WTC11 (cell line): ENCODE measurements around the gene IGLL5. TPM values are rescaled to one million over a fixed set of nuclear protein-coding genes. Genes with fewer than 3 reads are reported as not detected.

Experiments used
- ATAC-seq: fragments of 200-7000 bp; cut with Tn5 transposase; 2 replicates; pipeline ENCODE4 v1.10.0; 2021; ENCODE audit warnings: mild to moderate bottlenecking, moderate library complexity
- CTCF ChIA-PET: fragments of 300-600 bp; sonication (Branson Sonifier 250); formaldehyde crosslinking; loops from one replicate; lab custom pipeline; 2021; ENCODE audit warnings: antibody characterized with exemption; lab: Charles Lee
- POLR2A ChIA-PET: fragments of 350-600 bp; sonication (Branson Sonifier 250); formaldehyde crosslinking; loops from one replicate; lab custom pipeline; 2021; ENCODE audit warnings: antibody characterized with exemption; lab: Charles Lee
- DNase-seq: peaks from one replicate; pipeline ENCODE4 v3.0.0; 2021; ENCODE audit warnings: low spot score
- H3K27ac Mint-ChIP-seq: 2 replicates; pipeline ENCODE4 v1.8.0; 2021; ENCODE audit warnings: mixed read lengths
- H3K27me3 Mint-ChIP-seq: 2 replicates; pipeline ENCODE4 v1.8.0; 2021; ENCODE audit warnings: low read depth, mild to moderate bottlenecking, moderate library complexity, mixed read lengths
- H3K36me3 Mint-ChIP-seq: 2 replicates; pipeline ENCODE4 v1.8.0; 2021; ENCODE audit warnings: mixed read lengths
- H3K4me1 Mint-ChIP-seq: 2 replicates; pipeline ENCODE4 v1.8.0; 2022; ENCODE audit warnings: mixed read lengths
- H3K4me3 Mint-ChIP-seq: 2 replicates; pipeline ENCODE4 v1.8.0; 2021; ENCODE audit warnings: mild to moderate bottlenecking, moderate library complexity, mixed read lengths
- H3K9me3 Mint-ChIP-seq: 2 replicates; pipeline ENCODE4 v1.8.0; 2021; ENCODE audit warnings: mixed read lengths
- CBFB ChIP-seq: sonication (generic); formaldehyde crosslinking; IDR thresholded peaks from 2 replicates; pipeline ENCODE4 v1.8.1; 2022; ENCODE audit warnings: mild to moderate bottlenecking, low read depth, missing genetic modification reagents
- CREB1 ChIP-seq: sonication (generic); formaldehyde crosslinking; IDR thresholded peaks from 2 replicates; pipeline ENCODE4 v1.8.0; 2023; ENCODE audit warnings: mild to moderate bottlenecking, missing genetic modification reagents
- CREM ChIP-seq: sonication (generic); formaldehyde crosslinking; IDR thresholded peaks from 2 replicates; pipeline ENCODE4 v1.8.1; 2022; ENCODE audit warnings: mild to moderate bottlenecking, missing genetic modification reagents, moderate library complexity
- ETV6 ChIP-seq: sonication (generic); formaldehyde crosslinking; IDR thresholded peaks from 2 replicates; pipeline ENCODE4 v1.8.1; 2022; ENCODE audit warnings: mild to moderate bottlenecking, missing genetic modification reagents
- FOXK1 ChIP-seq: sonication (generic); formaldehyde crosslinking; IDR thresholded peaks from 2 replicates; pipeline ENCODE4 v1.8.0; 2022; ENCODE audit warnings: mild to moderate bottlenecking, moderate library complexity, missing genetic modification reagents
- MYBL2 ChIP-seq: sonication (generic); formaldehyde crosslinking; IDR thresholded peaks from 2 replicates; pipeline ENCODE4 v1.8.1; 2023; ENCODE audit warnings: mild to moderate bottlenecking, moderate library complexity, missing genetic modification reagents
- ZNF121 ChIP-seq: sonication (generic); formaldehyde crosslinking; IDR thresholded peaks from 2 replicates; pipeline ENCODE4 v1.8.0; 2023; ENCODE audit warnings: missing genetic modification reagents
- total RNA-seq: library from RNA; stranded (reverse); gene quantifications from 3 replicates; pipeline ENCODE4 v1.2.3, GENCODE V29; 2021
- TF ChIP-seq, protein P1 (sequence below): sonication (generic); formaldehyde crosslinking; IDR thresholded peaks from 2 replicates; pipeline ENCODE4 v1.8.0; 2023; ENCODE audit warnings: missing genetic modification reagents, mild to moderate bottlenecking, borderline replicate concordance
- TF ChIP-seq, protein P2 (sequence below): sonication (generic); formaldehyde crosslinking; IDR thresholded peaks from 2 replicates; pipeline ENCODE4 v1.8.1; 2023; ENCODE audit warnings: mild to moderate bottlenecking, missing genetic modification reagents, moderate library complexity
- TF ChIP-seq, protein P3 (sequence below): sonication (generic); formaldehyde crosslinking; IDR thresholded peaks from 2 replicates; pipeline ENCODE4 v1.8.0; 2023; ENCODE audit warnings: mild to moderate bottlenecking, missing genetic modification reagents
- TF ChIP-seq, protein P4 (sequence below): sonication (generic); formaldehyde crosslinking; IDR thresholded peaks from 2 replicates; pipeline ENCODE4 v1.8.1; 2023; ENCODE audit warnings: mild to moderate bottlenecking, missing genetic modification reagents, borderline replicate concordance
- TF ChIP-seq, protein P5 (sequence below): sonication (generic); formaldehyde crosslinking; IDR thresholded peaks from 2 replicates; pipeline ENCODE4 v1.8.0; 2022; ENCODE audit warnings: missing genetic modification reagents

IGLL5 gene
- total RNA-seq, 1 experiment from 2014 or later = not detected

DNA sequence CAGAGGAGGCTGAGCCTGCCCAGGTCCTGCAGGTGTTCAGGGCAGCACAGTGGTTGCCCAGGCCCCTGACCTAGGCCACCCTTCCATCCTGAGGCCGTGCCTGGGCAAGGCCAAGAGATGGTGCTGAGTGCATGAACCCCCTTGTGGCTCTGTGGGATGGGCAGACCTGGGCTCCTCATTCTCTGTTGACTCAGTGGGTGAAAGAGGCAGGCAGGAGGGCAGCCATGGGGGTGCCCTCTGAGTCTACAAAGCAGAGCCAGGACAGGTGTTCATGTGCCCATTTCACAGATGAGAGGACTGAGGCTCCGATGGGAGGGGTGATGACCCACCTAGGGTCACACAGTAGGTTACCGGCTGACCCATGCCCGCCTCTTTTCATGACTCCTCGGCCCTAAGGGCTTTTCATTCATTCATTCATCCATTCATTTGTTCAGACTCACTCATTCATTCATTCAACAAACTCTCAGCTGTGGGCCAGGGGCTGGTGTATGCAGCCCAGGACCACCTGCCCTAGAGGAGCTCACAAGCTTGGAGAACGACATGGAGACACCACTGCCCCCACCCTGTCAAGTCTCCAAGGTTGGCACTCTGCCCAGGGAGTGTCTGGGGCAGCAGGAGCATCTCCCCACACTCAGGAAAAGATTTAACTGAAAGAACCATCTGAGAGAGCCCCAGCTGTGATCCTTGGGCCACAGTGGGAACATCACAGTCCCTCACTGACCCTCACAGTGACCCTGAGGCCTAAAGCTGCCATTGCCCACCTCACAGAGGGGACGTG, 40.5 kb downstream of the IGLL5 start (continued):
- TF ChIP-seq, protein P1, sequence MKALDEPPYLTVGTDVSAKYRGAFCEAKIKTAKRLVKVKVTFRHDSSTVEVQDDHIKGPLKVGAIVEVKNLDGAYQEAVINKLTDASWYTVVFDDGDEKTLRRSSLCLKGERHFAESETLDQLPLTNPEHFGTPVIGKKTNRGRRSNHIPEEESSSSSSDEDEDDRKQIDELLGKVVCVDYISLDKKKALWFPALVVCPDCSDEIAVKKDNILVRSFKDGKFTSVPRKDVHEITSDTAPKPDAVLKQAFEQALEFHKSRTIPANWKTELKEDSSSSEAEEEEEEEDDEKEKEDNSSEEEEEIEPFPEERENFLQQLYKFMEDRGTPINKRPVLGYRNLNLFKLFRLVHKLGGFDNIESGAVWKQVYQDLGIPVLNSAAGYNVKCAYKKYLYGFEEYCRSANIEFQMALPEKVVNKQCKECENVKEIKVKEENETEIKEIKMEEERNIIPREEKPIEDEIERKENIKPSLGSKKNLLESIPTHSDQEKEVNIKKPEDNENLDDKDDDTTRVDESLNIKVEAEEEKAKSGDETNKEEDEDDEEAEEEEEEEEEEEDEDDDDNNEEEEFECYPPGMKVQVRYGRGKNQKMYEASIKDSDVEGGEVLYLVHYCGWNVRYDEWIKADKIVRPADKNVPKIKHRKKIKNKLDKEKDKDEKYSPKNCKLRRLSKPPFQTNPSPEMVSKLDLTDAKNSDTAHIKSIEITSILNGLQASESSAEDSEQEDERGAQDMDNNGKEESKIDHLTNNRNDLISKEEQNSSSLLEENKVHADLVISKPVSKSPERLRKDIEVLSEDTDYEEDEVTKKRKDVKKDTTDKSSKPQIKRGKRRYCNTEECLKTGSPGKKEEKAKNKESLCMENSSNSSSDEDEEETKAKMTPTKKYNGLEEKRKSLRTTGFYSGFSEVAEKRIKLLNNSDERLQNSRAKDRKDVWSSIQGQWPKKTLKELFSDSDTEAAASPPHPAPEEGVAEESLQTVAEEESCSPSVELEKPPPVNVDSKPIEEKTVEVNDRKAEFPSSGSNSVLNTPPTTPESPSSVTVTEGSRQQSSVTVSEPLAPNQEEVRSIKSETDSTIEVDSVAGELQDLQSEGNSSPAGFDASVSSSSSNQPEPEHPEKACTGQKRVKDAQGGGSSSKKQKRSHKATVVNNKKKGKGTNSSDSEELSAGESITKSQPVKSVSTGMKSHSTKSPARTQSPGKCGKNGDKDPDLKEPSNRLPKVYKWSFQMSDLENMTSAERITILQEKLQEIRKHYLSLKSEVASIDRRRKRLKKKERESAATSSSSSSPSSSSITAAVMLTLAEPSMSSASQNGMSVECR (CRISPR knock-in tag) = no peak
- TF ChIP-seq, protein P2, sequence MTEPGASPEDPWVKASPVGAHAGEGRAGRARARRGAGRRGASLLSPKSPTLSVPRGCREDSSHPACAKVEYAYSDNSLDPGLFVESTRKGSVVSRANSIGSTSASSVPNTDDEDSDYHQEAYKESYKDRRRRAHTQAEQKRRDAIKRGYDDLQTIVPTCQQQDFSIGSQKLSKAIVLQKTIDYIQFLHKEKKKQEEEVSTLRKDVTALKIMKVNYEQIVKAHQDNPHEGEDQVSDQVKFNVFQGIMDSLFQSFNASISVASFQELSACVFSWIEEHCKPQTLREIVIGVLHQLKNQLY (CRISPR knock-in tag) = no peak
- TF ChIP-seq MYBL2 (no peak), CREM (CRISPR knock-in tag) (no peak)

DNA sequence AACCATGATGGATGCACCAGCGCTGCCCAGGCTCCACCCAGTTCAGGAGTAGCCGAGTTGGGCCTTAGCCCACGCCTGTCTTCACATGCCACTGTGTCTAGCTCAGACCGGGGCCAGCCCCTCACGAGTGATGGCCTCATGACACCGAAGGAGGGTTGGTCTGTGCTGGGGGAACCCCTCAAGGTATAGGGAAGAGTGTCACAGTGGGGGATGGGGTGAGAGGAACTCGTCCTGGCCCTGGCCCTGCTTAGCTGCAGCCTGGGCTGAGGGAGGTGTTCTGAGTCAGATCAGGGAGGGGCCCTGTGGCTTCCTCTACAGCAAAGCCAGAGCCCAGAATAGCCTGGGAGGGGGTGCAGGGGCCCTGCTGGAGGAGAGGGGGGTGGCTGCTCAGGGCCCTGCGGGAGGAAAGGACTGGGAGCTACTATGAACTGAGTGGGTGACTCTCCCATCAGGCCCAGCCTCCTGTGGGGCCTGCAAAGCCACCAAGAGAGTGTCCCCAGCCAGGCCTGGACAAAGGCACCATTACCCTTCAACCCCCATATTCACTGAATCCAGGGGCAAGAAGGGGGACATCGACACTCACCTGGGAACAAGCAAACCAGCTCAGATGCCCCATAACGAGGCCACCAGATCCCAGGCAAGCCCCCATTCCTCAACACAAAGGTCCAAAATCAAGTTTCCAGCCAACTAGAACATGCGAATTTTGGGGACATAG, 41.2 kb downstream of the IGLL5 start:
- H3K9me3 Mint-ChIP-seq = no peaks in the 10 kb centered on the region
- ChIA-PET POLR2A (no interaction called here), CTCF (interaction anchor here (0.7 to 4.7 kb wide), 7 partner anchors 14 to 228 kb away, joined by 3 to 26 read pairs (median 4); no protein-coding TSS in a partner anchor)
- H3K36me3 Mint-ChIP-seq = no peaks in the 10 kb centered on the region
- ATAC-seq (no peak), DNase-seq (no peak)
- H3K27me3 Mint-ChIP-seq = peaks cover 50% of the 10 kb centered on the region
- H3K27ac Mint-ChIP-seq = no peak overlapping the region
- H3K4me1 Mint-ChIP-seq = peaks cover 23% of the 10 kb centered on the region
- no peak for TF ChIP-seq ZNF121 (CRISPR knock-in tag)
- TF ChIP-seq, protein P2 (CRISPR knock-in tag) = no peak
- TF ChIP-seq, protein P3, sequence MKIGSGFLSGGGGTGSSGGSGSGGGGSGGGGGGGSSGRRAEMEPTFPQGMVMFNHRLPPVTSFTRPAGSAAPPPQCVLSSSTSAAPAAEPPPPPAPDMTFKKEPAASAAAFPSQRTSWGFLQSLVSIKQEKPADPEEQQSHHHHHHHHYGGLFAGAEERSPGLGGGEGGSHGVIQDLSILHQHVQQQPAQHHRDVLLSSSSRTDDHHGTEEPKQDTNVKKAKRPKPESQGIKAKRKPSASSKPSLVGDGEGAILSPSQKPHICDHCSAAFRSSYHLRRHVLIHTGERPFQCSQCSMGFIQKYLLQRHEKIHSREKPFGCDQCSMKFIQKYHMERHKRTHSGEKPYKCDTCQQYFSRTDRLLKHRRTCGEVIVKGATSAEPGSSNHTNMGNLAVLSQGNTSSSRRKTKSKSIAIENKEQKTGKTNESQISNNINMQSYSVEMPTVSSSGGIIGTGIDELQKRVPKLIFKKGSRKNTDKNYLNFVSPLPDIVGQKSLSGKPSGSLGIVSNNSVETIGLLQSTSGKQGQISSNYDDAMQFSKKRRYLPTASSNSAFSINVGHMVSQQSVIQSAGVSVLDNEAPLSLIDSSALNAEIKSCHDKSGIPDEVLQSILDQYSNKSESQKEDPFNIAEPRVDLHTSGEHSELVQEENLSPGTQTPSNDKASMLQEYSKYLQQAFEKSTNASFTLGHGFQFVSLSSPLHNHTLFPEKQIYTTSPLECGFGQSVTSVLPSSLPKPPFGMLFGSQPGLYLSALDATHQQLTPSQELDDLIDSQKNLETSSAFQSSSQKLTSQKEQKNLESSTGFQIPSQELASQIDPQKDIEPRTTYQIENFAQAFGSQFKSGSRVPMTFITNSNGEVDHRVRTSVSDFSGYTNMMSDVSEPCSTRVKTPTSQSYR (CRISPR knock-in tag) = no peak
- no peak for TF ChIP-seq CREB1 (CRISPR knock-in tag)
- no peak overlapping the region for H3K4me3 Mint-ChIP-seq

DNA sequence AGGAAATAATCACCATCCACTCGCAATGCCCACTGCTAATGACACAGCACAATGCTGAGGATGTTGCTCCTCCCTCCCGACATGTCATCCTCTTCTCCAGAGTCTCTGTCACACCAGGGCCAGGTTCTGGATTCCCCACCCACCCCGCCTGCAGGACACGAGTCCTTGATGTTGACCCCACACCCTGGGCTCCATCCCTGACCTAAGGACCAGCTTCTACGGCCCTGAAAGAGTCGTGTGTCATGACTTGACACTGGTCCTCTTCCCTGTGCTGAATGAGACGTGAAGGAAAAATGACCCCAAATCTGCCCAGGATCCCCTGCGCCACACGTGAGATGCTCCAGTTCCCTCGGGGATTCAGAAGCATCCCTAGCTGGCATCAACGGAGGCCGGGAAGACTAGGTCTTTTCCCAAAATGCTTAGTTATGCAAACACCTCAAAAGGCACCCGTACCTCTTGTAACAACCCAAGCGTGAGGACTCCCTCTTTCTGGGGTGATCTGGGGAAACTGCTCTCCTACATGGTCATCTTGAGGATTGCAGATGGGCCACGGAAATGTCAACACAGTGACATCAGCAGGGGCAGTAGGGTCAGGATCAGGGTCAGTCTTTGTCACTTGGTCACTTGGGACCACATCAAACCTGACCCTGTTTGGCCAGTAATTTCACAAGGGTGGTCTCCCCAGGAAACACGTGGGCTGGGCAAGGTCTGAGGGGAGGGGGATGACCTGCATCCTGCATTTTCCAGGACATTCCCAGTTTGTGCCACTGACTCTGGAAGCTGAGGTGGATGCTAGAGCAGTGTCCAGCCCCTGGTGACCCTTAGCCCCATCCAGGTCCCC, 42.0 kb downstream of the IGLL5 start:
- Mint-ChIP-seq H3K4me1 (peaks cover 23% of the 10 kb centered on the region), H3K27me3 (peaks cover 47% of the 10 kb centered on the region), H3K27ac (no peak overlapping the region), H3K9me3 (no peaks in the 10 kb centered on the region), H3K4me3 (no peak overlapping the region), H3K36me3 (no peaks in the 10 kb centered on the region)
- DNase-seq = no peak
- no peak for ATAC-seq
- ChIA-PET CTCF (interaction anchor here (0.7 to 4.7 kb wide), 5 partner anchors 13 to 127 kb away, joined by 3 to 26 read pairs (median 5); no protein-coding TSS in a partner anchor), POLR2A (no interaction called here)
- no peak for TF ChIP-seq FOXK1
- TF ChIP-seq, protein P4, sequence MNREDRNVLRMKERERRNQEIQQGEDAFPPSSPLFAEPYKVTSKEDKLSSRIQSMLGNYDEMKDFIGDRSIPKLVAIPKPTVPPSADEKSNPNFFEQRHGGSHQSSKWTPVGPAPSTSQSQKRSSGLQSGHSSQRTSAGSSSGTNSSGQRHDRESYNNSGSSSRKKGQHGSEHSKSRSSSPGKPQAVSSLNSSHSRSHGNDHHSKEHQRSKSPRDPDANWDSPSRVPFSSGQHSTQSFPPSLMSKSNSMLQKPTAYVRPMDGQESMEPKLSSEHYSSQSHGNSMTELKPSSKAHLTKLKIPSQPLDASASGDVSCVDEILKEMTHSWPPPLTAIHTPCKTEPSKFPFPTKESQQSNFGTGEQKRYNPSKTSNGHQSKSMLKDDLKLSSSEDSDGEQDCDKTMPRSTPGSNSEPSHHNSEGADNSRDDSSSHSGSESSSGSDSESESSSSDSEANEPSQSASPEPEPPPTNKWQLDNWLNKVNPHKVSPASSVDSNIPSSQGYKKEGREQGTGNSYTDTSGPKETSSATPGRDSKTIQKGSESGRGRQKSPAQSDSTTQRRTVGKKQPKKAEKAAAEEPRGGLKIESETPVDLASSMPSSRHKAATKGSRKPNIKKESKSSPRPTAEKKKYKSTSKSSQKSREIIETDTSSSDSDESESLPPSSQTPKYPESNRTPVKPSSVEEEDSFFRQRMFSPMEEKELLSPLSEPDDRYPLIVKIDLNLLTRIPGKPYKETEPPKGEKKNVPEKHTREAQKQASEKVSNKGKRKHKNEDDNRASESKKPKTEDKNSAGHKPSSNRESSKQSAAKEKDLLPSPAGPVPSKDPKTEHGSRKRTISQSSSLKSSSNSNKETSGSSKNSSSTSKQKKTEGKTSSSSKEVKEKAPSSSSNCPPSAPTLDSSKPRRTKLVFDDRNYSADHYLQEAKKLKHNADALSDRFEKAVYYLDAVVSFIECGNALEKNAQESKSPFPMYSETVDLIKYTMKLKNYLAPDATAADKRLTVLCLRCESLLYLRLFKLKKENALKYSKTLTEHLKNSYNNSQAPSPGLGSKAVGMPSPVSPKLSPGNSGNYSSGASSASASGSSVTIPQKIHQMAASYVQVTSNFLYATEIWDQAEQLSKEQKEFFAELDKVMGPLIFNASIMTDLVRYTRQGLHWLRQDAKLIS = no peak
- TF ChIP-seq, protein P5, sequence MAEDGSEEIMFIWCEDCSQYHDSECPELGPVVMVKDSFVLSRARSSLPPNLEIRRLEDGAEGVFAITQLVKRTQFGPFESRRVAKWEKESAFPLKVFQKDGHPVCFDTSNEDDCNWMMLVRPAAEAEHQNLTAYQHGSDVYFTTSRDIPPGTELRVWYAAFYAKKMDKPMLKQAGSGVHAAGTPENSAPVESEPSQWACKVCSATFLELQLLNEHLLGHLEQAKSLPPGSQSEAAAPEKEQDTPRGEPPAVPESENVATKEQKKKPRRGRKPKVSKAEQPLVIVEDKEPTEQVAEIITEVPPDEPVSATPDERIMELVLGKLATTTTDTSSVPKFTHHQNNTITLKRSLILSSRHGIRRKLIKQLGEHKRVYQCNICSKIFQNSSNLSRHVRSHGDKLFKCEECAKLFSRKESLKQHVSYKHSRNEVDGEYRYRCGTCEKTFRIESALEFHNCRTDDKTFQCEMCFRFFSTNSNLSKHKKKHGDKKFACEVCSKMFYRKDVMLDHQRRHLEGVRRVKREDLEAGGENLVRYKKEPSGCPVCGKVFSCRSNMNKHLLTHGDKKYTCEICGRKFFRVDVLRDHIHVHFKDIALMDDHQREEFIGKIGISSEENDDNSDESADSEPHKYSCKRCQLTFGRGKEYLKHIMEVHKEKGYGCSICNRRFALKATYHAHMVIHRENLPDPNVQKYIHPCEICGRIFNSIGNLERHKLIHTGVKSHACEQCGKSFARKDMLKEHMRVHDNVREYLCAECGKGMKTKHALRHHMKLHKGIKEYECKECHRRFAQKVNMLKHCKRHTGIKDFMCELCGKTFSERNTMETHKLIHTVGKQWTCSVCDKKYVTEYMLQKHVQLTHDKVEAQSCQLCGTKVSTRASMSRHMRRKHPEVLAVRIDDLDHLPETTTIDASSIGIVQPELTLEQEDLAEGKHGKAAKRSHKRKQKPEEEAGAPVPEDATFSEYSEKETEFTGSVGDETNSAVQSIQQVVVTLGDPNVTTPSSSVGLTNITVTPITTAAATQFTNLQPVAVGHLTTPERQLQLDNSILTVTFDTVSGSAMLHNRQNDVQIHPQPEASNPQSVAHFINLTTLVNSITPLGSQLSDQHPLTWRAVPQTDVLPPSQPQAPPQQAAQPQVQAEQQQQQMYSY = no peak
- TF ChIP-seq ETV6 (CRISPR knock-in tag) = no peak
- no peak for TF ChIP-seq CBFB (CRISPR knock-in tag)
